MM.1S (cell line): ENCODE measurements around the gene RASGEF1C.

ENCODE experiments used
- DNase-seq: peaks from one replicate; pipeline ENCODE4 v3.0.0-alpha.2; 2015
- H2AFZ ChIP-seq: fragments of 300-600 bp; sonication (generic); 2 replicates; pipeline ENCODE4 v1.6.0; 2016; ENCODE audit warnings: antibody characterized with exemption, low read length
- H3F3A ChIP-seq: fragments of 300-600 bp; sonication (generic); 2 replicates; pipeline ENCODE4 v1.6.1; 2016; ENCODE audit warnings: mild to moderate bottlenecking, antibody characterized with exemption, low read length, moderate library complexity, mixed read lengths; ENCODE audit not compliant: insufficient read depth
- H3K27ac ChIP-seq: fragments of 300-600 bp; sonication (generic); 2 replicates; pipeline ENCODE4 v1.5.1; 2016; ENCODE audit warnings: mild to moderate bottlenecking, low read length
- H3K27me3 ChIP-seq: fragments of 300-600 bp; sonication (generic); replicated peaks from 2 replicates; pipeline ENCODE4 v1.6.0; 2016; ENCODE audit warnings: low read length; ENCODE audit not compliant: insufficient read depth
- H3K36me3 ChIP-seq: fragments of 300-600 bp; sonication (generic); replicated peaks from 2 replicates; pipeline ENCODE4 v1.6.1; 2016; ENCODE audit warnings: mild to moderate bottlenecking, low read length, mixed read lengths; ENCODE audit not compliant: insufficient read depth
- H3K4me1 ChIP-seq: fragments of 300-600 bp; sonication (generic); 2 replicates; pipeline ENCODE4 v1.6.1; 2016; ENCODE audit warnings: low read length, mixed read lengths
- H3K4me2 ChIP-seq: fragments of 300-600 bp; sonication (generic); 2 replicates; pipeline ENCODE4 v1.6.0; 2016; ENCODE audit warnings: low read depth, low read length
- H3K4me3 ChIP-seq: fragments of 300-600 bp; sonication (generic); 2 replicates; pipeline ENCODE4 v1.5.1; 2016; ENCODE audit warnings: low read length, mixed read lengths
- H3K79me2 ChIP-seq: fragments of 300-600 bp; sonication (generic); 2 replicates; pipeline ENCODE4 v1.6.1; 2016; ENCODE audit warnings: mixed run types, low read length, mixed read lengths
- H3K9ac ChIP-seq: fragments of 300-600 bp; sonication (generic); 2 replicates; pipeline ENCODE4 v1.6.1; 2016; ENCODE audit warnings: low read length, mixed read lengths
- H3K9me2 ChIP-seq: fragments of 300-600 bp; sonication (generic); replicated peaks from 2 replicates; pipeline ENCODE4 v1.6.1; 2016; ENCODE audit warnings: mild to moderate bottlenecking, low read length, mixed read lengths; ENCODE audit not compliant: insufficient read depth
- H3K9me3 ChIP-seq: fragments of 300-600 bp; sonication (generic); replicated peaks from 2 replicates; pipeline ENCODE4 v1.6.1; 2016; ENCODE audit warnings: mild to moderate bottlenecking, low read length, mixed read lengths; ENCODE audit not compliant: insufficient read depth
- H4K20me1 ChIP-seq: fragments of 300-600 bp; sonication (generic); 2 replicates; pipeline ENCODE4 v1.6.1; 2016; ENCODE audit warnings: mild to moderate bottlenecking, low read length, moderate library complexity, mixed read lengths; ENCODE audit not compliant: insufficient read depth
- EZH2 ChIP-seq: fragments of 300-600 bp; sonication (generic); optimal IDR thresholded peaks from 2 replicates; pipeline ENCODE3; 2017; ENCODE audit warnings: low read depth, mild to moderate bottlenecking, antibody characterized with exemption, low read length, mixed read lengths
- EZH2phosphoT487 ChIP-seq: fragments of 300-600 bp; sonication (generic); IDR thresholded peaks from 2 replicates; pipeline ENCODE4 v1.6.1; 2018; ENCODE audit warnings: antibody characterized with exemption, low read length
- TF ChIP-seq, protein P1 (sequence below): fragments of 300-600 bp; sonication (generic); IDR thresholded peaks from 2 replicates; pipeline ENCODE4 v1.5.1; 2016; ENCODE audit warnings: antibody characterized with exemption, low read length, mixed read lengths

The RASGEF1C gene

GRCh38 chr5:180180846-180181245, 28.2 kb downstream of the RASGEF1C start:
- H3K4me2 ChIP-seq, result no peak overlapping the region
- H3K27me3 ChIP-seq, result peaks cover 20% of the 10 kb centered on the region
- no peaks in the 10 kb centered on the region for H3K4me1 ChIP-seq
- H3K4me3 ChIP-seq, result no peak overlapping the region
- H3F3A ChIP-seq, result no peaks in the 10 kb centered on the region
- no peak overlapping the region for H2AFZ ChIP-seq
- H4K20me1 ChIP-seq, result no peaks in the 10 kb centered on the region
- H3K36me3 ChIP-seq, result no peaks in the 10 kb centered on the region
- no peak for TF ChIP-seq EZH2
- TF ChIP-seq EZH2phosphoT487, result no peak
- TF ChIP-seq, protein P1, sequence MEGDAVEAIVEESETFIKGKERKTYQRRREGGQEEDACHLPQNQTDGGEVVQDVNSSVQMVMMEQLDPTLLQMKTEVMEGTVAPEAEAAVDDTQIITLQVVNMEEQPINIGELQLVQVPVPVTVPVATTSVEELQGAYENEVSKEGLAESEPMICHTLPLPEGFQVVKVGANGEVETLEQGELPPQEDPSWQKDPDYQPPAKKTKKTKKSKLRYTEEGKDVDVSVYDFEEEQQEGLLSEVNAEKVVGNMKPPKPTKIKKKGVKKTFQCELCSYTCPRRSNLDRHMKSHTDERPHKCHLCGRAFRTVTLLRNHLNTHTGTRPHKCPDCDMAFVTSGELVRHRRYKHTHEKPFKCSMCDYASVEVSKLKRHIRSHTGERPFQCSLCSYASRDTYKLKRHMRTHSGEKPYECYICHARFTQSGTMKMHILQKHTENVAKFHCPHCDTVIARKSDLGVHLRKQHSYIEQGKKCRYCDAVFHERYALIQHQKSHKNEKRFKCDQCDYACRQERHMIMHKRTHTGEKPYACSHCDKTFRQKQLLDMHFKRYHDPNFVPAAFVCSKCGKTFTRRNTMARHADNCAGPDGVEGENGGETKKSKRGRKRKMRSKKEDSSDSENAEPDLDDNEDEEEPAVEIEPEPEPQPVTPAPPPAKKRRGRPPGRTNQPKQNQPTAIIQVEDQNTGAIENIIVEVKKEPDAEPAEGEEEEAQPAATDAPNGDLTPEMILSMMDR, result no peak
- no peak for DNase-seq
- no peaks in the 10 kb centered on the region for H3K79me2 ChIP-seq
- no peaks in the 10 kb centered on the region for H3K9me3 ChIP-seq
- H3K9ac ChIP-seq, result no peak overlapping the region
- no peak overlapping the region for H3K27ac ChIP-seq
- no peaks in the 10 kb centered on the region for H3K9me2 ChIP-seq

GRCh38 chr5:180180421-180180820, 28.6 kb downstream of the RASGEF1C start:
- Histone ChIP-seq H3K27ac (no peak overlapping the region), H3K9ac (no peak overlapping the region), H3K27me3 (peaks cover 20% of the 10 kb centered on the region), H3K4me3 (no peak overlapping the region), H3K4me2 (no peak overlapping the region), H3K9me2 (no peaks in the 10 kb centered on the region), H3K4me1 (no peaks in the 10 kb centered on the region), H3F3A (no peaks in the 10 kb centered on the region), H3K9me3 (no peaks in the 10 kb centered on the region), H2AFZ (no peak overlapping the region), H3K79me2 (no peaks in the 10 kb centered on the region), H3K36me3 (no peaks in the 10 kb centered on the region), H4K20me1 (no peaks in the 10 kb centered on the region)
- no peak for DNase-seq
- TF ChIP-seq, protein P1, result no peak
- no peak for TF ChIP-seq EZH2
- TF ChIP-seq EZH2phosphoT487, result no peak

GRCh38 chr5:180179442-180180420, 29.3 kb downstream of the RASGEF1C start:
- Histone ChIP-seq H3K79me2 (no peaks in the 10 kb centered on the region), H3K4me2 (no peak overlapping the region), H3K9me3 (no peaks in the 10 kb centered on the region), H3K4me1 (no peaks in the 10 kb centered on the region), H2AFZ (no peak overlapping the region), H3F3A (no peaks in the 10 kb centered on the region), H3K27me3 (peaks cover 20% of the 10 kb centered on the region), H4K20me1 (no peaks in the 10 kb centered on the region), H3K27ac (no peak overlapping the region), H3K36me3 (no peaks in the 10 kb centered on the region), H3K4me3 (no peak overlapping the region), H3K9me2 (no peaks in the 10 kb centered on the region), H3K9ac (no peak overlapping the region)
- no peak for DNase-seq
- TF ChIP-seq, protein P1, result no peak
- no peak for TF ChIP-seq EZH2phosphoT487
- TF ChIP-seq EZH2, result no peak
